Subcutaneous adipose tissue (tissue), 4 donors: Measurements from ENCODE around the gene MINDY4. TPM values are rescaled to one million over a fixed set of nuclear protein-coding genes. Genes with fewer than 3 reads are reported as not detected.

Source experiments
- total RNA-seq, 4 donors: library from RNA; depleted of rRNA; stranded (reverse); fragments of >200 nt; gene quantifications; one replicate each; pipeline ENCODE4 v1.1.0, GENCODE V29; 2016
- TF ChIP-seq, protein P1 (sequence below): fragments of 450-650 bp; IDR thresholded peaks from one replicate; pipeline ENCODE4 v1.5.1; 2016; ENCODE audit warnings: low read depth, mild to moderate bottlenecking, control low read depth, antibody characterized with exemption, moderate library complexity

Gene MINDY4
- total RNA-seq, 4 donors from 2014 or later = 3.7 to 8.5 (median 7.4) TPM

DNA sequence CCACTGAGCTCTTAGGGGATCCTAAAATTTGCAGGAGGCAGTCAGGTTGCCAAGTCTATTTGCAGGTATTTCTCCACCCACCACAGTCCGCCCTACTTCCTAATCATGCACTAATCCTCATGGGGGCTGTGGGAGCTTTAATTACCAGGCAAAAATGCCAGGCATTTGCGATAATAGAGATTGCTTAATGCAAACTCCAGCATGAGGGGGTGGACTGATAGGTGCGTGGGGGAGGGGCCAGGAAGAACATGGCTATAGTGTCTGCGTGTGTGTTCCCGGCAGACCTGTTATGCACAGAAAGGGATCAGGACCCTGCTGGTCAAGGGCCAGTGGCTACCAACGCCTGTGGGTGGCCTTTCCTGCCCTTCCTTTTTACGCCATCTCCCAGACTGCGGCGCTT lies 124.8 kb downstream of the MINDY4 start:
- TF ChIP-seq, protein P1, sequence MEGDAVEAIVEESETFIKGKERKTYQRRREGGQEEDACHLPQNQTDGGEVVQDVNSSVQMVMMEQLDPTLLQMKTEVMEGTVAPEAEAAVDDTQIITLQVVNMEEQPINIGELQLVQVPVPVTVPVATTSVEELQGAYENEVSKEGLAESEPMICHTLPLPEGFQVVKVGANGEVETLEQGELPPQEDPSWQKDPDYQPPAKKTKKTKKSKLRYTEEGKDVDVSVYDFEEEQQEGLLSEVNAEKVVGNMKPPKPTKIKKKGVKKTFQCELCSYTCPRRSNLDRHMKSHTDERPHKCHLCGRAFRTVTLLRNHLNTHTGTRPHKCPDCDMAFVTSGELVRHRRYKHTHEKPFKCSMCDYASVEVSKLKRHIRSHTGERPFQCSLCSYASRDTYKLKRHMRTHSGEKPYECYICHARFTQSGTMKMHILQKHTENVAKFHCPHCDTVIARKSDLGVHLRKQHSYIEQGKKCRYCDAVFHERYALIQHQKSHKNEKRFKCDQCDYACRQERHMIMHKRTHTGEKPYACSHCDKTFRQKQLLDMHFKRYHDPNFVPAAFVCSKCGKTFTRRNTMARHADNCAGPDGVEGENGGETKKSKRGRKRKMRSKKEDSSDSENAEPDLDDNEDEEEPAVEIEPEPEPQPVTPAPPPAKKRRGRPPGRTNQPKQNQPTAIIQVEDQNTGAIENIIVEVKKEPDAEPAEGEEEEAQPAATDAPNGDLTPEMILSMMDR = no peak

DNA sequence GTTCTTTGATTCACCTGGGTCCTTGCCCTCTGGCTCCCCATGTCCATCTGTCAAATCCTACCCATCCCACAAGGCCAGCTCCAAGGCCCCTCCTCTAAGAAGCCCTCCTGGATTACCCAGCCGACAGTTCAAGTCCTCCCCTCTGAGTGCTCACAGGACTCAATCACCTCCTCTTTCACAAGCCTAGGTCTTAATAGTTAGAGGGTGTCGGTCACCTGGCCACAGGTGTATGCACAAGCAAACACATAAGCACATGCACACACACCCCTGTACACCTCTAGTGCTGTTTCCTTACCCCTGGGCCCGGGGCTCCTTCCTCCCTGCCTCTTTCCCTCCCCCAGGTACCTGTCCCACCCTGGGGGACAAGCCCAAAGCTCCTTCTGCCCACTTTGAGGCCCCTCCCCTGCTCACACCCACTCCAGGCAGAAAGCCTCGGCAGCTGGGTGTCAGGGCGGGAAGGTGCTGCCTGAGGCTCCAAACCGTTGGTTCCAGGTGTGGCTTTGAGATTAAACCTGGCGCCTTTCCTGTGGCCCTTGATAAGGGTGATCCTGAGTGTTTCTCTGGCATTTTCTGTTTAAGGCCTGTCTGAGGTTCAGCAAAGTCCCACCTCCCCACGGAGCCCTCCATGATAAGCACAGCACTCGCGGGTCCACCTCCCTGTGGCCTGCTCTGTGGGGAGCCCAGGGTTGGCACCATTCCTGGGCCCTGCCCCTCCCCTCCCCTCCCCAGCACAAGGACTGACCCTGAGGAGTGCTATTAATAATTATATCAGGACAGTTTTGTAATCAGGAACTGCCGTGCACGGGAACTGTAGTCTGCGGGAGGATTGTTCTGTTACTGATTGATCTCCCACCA lies 125.8 kb downstream of the MINDY4 start:
- TF ChIP-seq, protein P1 = no peak

DNA sequence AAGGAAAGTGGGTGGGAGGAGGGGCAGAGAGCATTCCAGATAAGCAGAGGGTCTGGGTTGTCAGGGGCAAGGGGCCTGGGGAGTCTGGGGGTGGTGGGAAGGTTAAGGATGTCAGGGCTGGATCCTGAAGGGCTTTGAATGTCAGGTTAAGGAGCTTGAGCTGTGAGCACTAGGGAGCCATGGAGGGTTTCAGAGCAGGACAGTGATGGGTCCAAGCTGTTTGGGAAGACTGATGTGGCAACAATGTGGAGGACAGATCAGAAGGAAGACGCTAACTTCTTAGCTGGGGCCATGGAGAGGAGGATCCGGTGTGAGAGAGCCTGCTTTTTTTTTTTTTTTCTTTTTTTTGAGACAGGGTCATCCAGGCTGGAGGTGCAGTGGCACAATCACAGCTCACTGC lies 126.6 kb downstream of the MINDY4 start:
- TF ChIP-seq, protein P1 = no peak

DNA sequence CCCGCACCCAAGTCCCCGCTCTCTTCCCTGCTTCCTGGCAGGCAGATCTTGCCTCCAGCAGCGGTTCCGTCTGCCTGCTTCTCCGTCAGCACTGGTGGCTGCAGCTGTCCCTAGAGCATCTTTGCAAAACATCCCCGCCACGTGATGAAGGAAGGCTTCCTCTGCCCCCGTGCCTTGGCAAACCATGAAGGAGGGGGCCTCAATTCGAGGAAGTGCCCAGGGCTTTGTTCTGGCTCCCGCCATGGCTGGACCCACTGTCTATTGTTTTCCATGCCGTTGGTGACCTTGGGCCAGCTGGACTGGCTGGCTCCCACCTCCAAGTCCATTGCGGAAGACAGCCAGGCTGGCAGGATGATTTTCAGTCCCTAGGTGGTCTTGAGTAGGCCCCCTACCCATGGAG lies 127.2 kb downstream of the MINDY4 start:
- TF ChIP-seq, protein P1 = no peak

DNA sequence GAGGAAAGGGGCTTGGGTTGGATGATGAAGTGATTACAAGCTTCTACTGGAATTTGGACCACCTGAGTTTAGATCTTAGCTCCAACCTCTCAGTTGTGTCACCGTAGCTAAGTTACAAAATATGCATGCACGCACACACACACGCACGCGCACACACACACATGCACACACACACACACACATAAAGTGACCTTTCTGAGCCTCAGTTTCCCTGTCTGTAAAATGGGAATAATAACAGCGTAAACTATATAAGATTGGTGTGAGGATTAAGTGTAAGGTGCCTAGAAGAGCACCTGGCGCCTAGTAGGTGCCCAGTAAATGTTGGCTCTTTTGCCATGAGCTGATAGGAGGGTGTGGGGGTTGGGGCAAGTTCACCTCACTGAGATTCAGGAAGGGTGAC lies 127.8 kb downstream of the MINDY4 start:
- TF ChIP-seq, protein P1 = no peak

DNA sequence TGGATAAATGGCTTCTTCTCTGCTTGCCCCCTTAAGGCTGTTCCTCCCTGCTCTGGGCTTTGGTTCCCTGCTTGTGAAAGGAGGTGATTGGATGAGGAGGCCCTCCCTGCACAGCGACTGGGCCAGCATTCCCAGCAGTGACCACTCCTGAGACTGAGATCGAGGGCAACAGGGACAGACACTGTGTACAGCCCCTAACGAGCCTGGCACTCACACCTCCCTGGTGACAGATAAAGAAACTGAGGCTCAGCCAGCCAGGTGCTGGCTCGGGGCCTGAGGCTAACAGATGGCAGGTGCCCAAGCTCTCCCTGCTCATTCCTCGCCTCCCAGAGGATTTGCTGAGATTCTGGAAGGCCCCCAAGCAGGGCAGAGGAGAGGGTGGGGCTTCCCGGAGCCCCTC lies 128.4 kb downstream of the MINDY4 start:
- TF ChIP-seq, protein P1 = no peak

DNA sequence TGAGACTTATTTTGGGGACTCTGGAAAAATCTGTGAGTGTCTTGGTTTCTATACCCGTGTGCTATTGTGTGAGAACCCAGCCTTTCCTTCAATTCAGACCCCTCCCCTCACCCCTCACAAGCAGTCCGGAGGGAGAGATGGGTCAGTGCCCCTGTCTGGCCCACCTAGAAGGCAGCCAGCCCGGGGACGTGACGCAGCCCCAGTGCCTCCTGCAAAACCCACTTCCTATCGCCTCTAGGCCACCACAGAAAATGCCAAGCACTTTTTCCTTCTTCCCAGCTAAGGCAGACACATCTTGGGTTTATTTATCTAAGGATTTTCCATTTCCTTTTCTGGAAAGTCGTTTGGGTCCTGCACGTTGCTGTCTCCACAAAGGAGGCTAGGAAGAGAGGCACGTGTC lies 128.8 kb downstream of the MINDY4 start:
- TF ChIP-seq, protein P1 = no peak
